ENCODE data around the gene SP1. TPM values are rescaled to one million over a fixed set of nuclear protein-coding genes. Genes with fewer than 3 reads are reported as not detected.
"Not testable (repeated sequence)": the region's sequence is repeated elsewhere in the genome, so short reads cannot be mapped to it uniquely, and the experiment has no call there.

The SP1 gene
- total RNA-seq, 1 experiment from 2014 or later = 72.9 TPM

- no peaks in the 10 kb centered on the region for H3K27me3 Mint-ChIP-seq (ENCODE audit: insufficient read depth, unreplicated experiment)
- H3K36me3 Mint-ChIP-seq (ENCODE audit: insufficient read depth, unreplicated experiment) = no peaks in the 10 kb centered on the region
- no TSS peak for BruUV-seq (replicated peaks)
- CTCF ChIA-PET = interaction anchor here (0.6 to 6.9 kb wide), 10 partner anchors 25 to 95 kb away, joined by 3 to 160 read pairs (median 6); partner anchors contain the start of genes AAAS and AMHR2
- no peaks in the 10 kb centered on the region for H3K9me3 Mint-ChIP-seq (ENCODE audit: unreplicated experiment)
- DNase-seq (ENCODE audit: unreplicated experiment) = no peak
- H3K4me1 Mint-ChIP-seq (ENCODE audit: insufficient read depth, unreplicated experiment) = peaks cover 8% of the 10 kb centered on the region
- TF ChIP-seq, protein P1, sequence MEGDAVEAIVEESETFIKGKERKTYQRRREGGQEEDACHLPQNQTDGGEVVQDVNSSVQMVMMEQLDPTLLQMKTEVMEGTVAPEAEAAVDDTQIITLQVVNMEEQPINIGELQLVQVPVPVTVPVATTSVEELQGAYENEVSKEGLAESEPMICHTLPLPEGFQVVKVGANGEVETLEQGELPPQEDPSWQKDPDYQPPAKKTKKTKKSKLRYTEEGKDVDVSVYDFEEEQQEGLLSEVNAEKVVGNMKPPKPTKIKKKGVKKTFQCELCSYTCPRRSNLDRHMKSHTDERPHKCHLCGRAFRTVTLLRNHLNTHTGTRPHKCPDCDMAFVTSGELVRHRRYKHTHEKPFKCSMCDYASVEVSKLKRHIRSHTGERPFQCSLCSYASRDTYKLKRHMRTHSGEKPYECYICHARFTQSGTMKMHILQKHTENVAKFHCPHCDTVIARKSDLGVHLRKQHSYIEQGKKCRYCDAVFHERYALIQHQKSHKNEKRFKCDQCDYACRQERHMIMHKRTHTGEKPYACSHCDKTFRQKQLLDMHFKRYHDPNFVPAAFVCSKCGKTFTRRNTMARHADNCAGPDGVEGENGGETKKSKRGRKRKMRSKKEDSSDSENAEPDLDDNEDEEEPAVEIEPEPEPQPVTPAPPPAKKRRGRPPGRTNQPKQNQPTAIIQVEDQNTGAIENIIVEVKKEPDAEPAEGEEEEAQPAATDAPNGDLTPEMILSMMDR (IDR thresholded peaks at IDR 0.05; ENCODE audit: unreplicated experiment) = no peak
- POLR2A ChIA-PET = interaction anchor here (0.6 to 4.4 kb wide), 6 partner anchors 11 to 57 kb away, joined by 3 to 65 read pairs (median 3); no protein-coding TSS in a partner anchor
- no peak overlapping the region for H3K4me3 Mint-ChIP-seq (ENCODE audit: unreplicated experiment)
- intact Hi-C loops (cut with micrococcal nuclease) = no loop called here
- H3K27ac Mint-ChIP-seq (ENCODE audit: low read depth, unreplicated experiment) = no peak overlapping the region
These were observed 24.9 kb upstream of the SP1 start for GRCh38 chr12:53355121-53355520.

DNA sequence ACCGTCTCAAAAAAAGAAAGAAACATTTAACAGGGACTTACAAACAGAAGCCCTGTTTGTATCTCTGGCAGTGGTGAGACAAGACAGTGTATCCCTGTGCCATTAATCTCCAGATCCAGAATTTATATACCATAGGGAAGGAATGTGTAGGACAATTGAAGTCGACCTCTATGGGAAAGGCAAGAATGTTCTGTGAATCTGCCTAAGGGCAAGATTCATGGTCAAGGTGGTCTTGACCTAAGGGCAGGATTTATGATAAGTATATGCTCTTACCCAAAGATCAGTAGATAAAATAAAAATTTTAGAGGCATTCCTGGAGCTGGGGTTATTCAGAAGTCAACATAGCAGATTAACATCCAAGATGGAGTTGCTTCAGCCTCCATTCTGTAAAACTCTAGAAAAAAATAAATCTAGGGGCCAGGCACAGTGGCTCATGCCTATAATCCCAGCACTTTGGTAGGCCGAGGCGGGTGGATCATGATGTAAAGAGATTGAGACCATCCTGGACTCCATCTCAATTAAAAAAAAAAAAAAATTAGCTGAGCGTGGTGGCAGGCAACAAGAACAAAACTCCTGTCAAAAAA is 21.0 kb upstream of the SP1 start:
- intact Hi-C loops (cut with micrococcal nuclease) = no loop called here
- H3K4me1 Mint-ChIP-seq (ENCODE audit: insufficient read depth, unreplicated experiment) = no peaks in the 10 kb centered on the region
- no peaks in the 10 kb centered on the region for H3K36me3 Mint-ChIP-seq (ENCODE audit: insufficient read depth, unreplicated experiment)
- BruUV-seq (replicated peaks) = no TSS peak
- CTCF ChIA-PET = interaction anchor here (0.6 to 2.8 kb wide), 6 partner anchors 13 to 62 kb away, joined by 3 to 12 read pairs (median 6); no protein-coding TSS in a partner anchor
- H3K27ac Mint-ChIP-seq (ENCODE audit: low read depth, unreplicated experiment) = no peak overlapping the region
- H3K9me3 Mint-ChIP-seq (ENCODE audit: unreplicated experiment) = no peaks in the 10 kb centered on the region
- no peak overlapping the region for H3K4me3 Mint-ChIP-seq (ENCODE audit: unreplicated experiment)
- POLR2A ChIA-PET = interaction anchor here (0.6 to 1.5 kb wide), 3 partner anchors 16 to 39 kb away, joined by 3 to 5 read pairs (median 3); no protein-coding TSS in a partner anchor
- no peaks in the 10 kb centered on the region for H3K27me3 Mint-ChIP-seq (ENCODE audit: insufficient read depth, unreplicated experiment)
- no peak for DNase-seq (ENCODE audit: unreplicated experiment)
- TF ChIP-seq, protein P1 (IDR thresholded peaks at IDR 0.05; ENCODE audit: unreplicated experiment) = no peak

DNA sequence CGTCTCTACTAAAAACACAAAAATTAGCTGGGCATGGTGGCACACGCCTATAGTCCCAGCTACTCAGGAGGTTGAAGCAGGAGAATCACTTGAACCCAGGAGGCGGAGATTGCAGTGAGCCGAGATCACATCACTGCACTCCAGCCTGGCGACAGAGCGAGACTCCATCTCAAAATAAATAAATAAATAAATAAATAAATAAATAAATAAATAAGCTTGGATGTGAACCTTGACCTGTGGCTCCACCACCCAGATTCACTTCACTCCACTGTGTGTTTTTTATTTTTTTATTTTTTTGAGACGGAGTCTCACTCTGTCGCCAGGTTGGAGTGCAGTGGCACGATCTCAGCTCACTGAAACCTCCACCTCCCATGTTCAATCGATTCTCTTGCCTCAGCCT is 18.3 kb upstream of the SP1 start:
- ChIA-PET CTCF (interaction anchor here (0.6 to 2.9 kb wide), 6 partner anchors 9 to 52 kb away, joined by 3 to 13 read pairs (median 3); no protein-coding TSS in a partner anchor), POLR2A (interaction anchor here (1.0 kb wide), 1 partner anchor 18 kb away, joined by 3 read pairs; no protein-coding TSS in a partner anchor)
- H3K9me3 Mint-ChIP-seq (ENCODE audit: unreplicated experiment); intact Hi-C loops (cut with micrococcal nuclease); H3K36me3 Mint-ChIP-seq (ENCODE audit: insufficient read depth, unreplicated experiment); H3K4me3 Mint-ChIP-seq (ENCODE audit: unreplicated experiment); H3K27ac Mint-ChIP-seq (ENCODE audit: low read depth, unreplicated experiment); H3K27me3 Mint-ChIP-seq (ENCODE audit: insufficient read depth, unreplicated experiment); BruUV-seq (replicated peaks); DNase-seq (ENCODE audit: unreplicated experiment): not testable (repeated sequence)
- H3K4me1 Mint-ChIP-seq (ENCODE audit: insufficient read depth, unreplicated experiment) = peaks cover 13% of the 10 kb centered on the region

GRCh38 chr12:53365245-53365904 is 14.6 kb upstream of the SP1 start:
- no TSS peak for BruUV-seq (replicated peaks)
- TF ChIP-seq, protein P1 (IDR thresholded peaks at IDR 0.05; ENCODE audit: unreplicated experiment) = no peak
- H3K4me1 Mint-ChIP-seq (ENCODE audit: insufficient read depth, unreplicated experiment) = peaks cover 14% of the 10 kb centered on the region
- no peaks in the 10 kb centered on the region for H3K36me3 Mint-ChIP-seq (ENCODE audit: insufficient read depth, unreplicated experiment)
- H3K4me3 Mint-ChIP-seq (ENCODE audit: unreplicated experiment) = no peak overlapping the region
- H3K27ac Mint-ChIP-seq (ENCODE audit: low read depth, unreplicated experiment) = no peak overlapping the region
- no peaks in the 10 kb centered on the region for H3K27me3 Mint-ChIP-seq (ENCODE audit: insufficient read depth, unreplicated experiment)
- peak; percentile 43 for DNase-seq (ENCODE audit: unreplicated experiment)
- no peaks in the 10 kb centered on the region for H3K9me3 Mint-ChIP-seq (ENCODE audit: unreplicated experiment)
- POLR2A ChIA-PET = interaction anchor here (0.8 to 2.3 kb wide), 7 partner anchors 10 to 135 kb away, joined by 4 to 17 read pairs (median 8); partner anchors contain the start of genes SP1 and TARBP2
- intact Hi-C loops (cut with micrococcal nuclease) = no loop called here
- CTCF ChIA-PET = interaction anchor here (0.9 to 2.0 kb wide), 4 partner anchors 12 to 60 kb away, joined by 3 to 22 read pairs (median 4); no protein-coding TSS in a partner anchor

- ChIA-PET CTCF (interaction anchor here (0.8 to 1.9 kb wide), 2 partner anchors 21 to 48 kb away, joined by 3 to 8 read pairs; no protein-coding TSS in a partner anchor), POLR2A (interaction anchor here (0.6 to 1.5 kb wide), 4 partner anchors 16 to 1123 kb away, joined by 3 to 4 read pairs (median 3); partner anchors contain the start of genes CSAD and ZNF740)
- not testable (repeated sequence) for BruUV-seq (replicated peaks)
These were observed 6.3 kb upstream of the SP1 start for GRCh38 chr12:53373554-53374133.

DNA sequence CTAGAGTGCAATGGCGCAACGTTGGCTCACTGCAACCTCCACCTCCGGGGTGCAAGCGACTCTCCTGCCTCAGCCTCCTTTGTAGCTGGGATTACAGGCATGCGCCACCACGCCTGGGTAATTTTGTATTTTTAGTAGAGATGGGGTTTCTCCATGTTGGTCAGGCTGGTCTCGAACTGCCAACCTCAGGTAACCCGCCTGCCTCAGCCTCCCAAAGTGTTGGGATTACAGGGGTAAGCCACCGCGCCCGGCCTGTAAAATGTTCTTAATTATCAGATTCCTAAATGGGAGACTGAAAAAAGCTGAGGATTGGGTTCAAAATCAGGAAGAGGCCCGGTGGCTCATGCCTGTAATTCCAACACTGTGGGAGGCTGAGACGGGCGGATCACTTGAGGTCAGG is 5.7 kb upstream of the SP1 start:
- intact Hi-C loops (cut with micrococcal nuclease); H3K27ac Mint-ChIP-seq (ENCODE audit: low read depth, unreplicated experiment); DNase-seq (ENCODE audit: unreplicated experiment); BruUV-seq (replicated peaks); H3K4me3 Mint-ChIP-seq (ENCODE audit: unreplicated experiment); H3K9me3 Mint-ChIP-seq (ENCODE audit: unreplicated experiment); H3K27me3 Mint-ChIP-seq (ENCODE audit: insufficient read depth, unreplicated experiment); H3K36me3 Mint-ChIP-seq (ENCODE audit: insufficient read depth, unreplicated experiment): not testable (repeated sequence)
- peaks cover 24% of the 10 kb centered on the region for H3K4me1 Mint-ChIP-seq (ENCODE audit: insufficient read depth, unreplicated experiment)
- POLR2A ChIA-PET = interaction anchor here (1.5 kb wide), 1 partner anchor 194 kb away, joined by 3 read pairs; the partner anchor contains the start of genes CSAD and ZNF740
- CTCF ChIA-PET = interaction anchor here (1.9 kb wide), 1 partner anchor 22 kb away, joined by 8 read pairs; no protein-coding TSS in a partner anchor

More at GRCh38 chr12:53373554-53374133, 6.3 kb upstream of the SP1 start:
- H3K36me3 Mint-ChIP-seq (ENCODE audit: insufficient read depth, unreplicated experiment); H3K27ac Mint-ChIP-seq (ENCODE audit: low read depth, unreplicated experiment); DNase-seq (ENCODE audit: unreplicated experiment); intact Hi-C loops (cut with micrococcal nuclease); H3K27me3 Mint-ChIP-seq (ENCODE audit: insufficient read depth, unreplicated experiment); H3K9me3 Mint-ChIP-seq (ENCODE audit: unreplicated experiment); H3K4me3 Mint-ChIP-seq (ENCODE audit: unreplicated experiment): not testable (repeated sequence)
- peaks cover 24% of the 10 kb centered on the region for H3K4me1 Mint-ChIP-seq (ENCODE audit: insufficient read depth, unreplicated experiment)
